AG04450 (cell line): ENCODE results near the gene IFNA1. TPM values are rescaled to one million over a fixed set of nuclear protein-coding genes. Genes with fewer than 3 reads are reported as not detected.

ENCODE experiments used
- CTCF ChIA-PET: fragments of 300-600, 350-600 bp; formaldehyde crosslinking; extraction: SDS; loops from one replicate; lab custom pipeline; 2022; ENCODE audit warnings: antibody characterized with exemption, inconsistent platforms; lab: Charles Lee
- POLR2A ChIA-PET: fragments of 350-600 bp; formaldehyde crosslinking; extraction: SDS; loops from one replicate; lab custom pipeline; 2021; ENCODE audit warnings: antibody characterized with exemption, inconsistent platforms; lab: Yijun Ruan, JAX
- DNase-seq: peaks from one replicate; pipeline ENCODE4 v3.0.0-alpha.2; 2011; ENCODE audit warnings: low read depth, low spot score
- H3K27ac ChIP-seq: one replicate; pipeline ENCODE4 v1.5.1; 2012; ENCODE audit warnings: low read depth, low read length, control low read depth
- H3K27me3 ChIP-seq: one replicate; pipeline ENCODE4 v1.6.0; 2012; ENCODE audit warnings: low read length; ENCODE audit not compliant: control insufficient read depth, insufficient read depth
- H3K4me3 ChIP-seq: 2 replicates; pipeline ENCODE4 v1.5.1; 2011; ENCODE audit warnings: mild to moderate bottlenecking, low read depth, low read length, control low read depth
- H3K9me3 ChIP-seq: 2 replicates; pipeline ENCODE4 v1.5.1; 2012; ENCODE audit warnings: low read length; ENCODE audit not compliant: control insufficient read depth, insufficient read depth
- CTCF ChIP-seq: IDR thresholded peaks from 2 replicates; pipeline ENCODE4 v1.5.1; 2011; ENCODE audit warnings: low read depth, low read length, control low read depth, inconsistent platforms
- polyA plus RNA-seq: library from polyadenylated mRNA; depleted of rRNA; stranded (reverse); fragments of >200 nt; gene quantifications from 2 replicates; pipeline ENCODE4 v1.2.3, GENCODE V29; 2011

IFNA1 gene
- polyA plus RNA-seq, 1 experiment = not detected

GRCh38 chr9:21412107-21412506 is 28.1 kb upstream of the IFNA1 start:
- ChIA-PET CTCF (interaction anchor here (1.3 kb wide), 1 partner anchor 86 kb away, joined by 4 read pairs; no protein-coding TSS in a partner anchor), POLR2A (no interaction called here)
- Histone ChIP-seq H3K27me3 (peaks cover 6% of the 10 kb centered on the region), H3K9me3 (no peaks in the 10 kb centered on the region), H3K27ac (no peak overlapping the region), H3K4me3 (no peak overlapping the region)
- TF ChIP-seq CTCF = no peak
- no peak for DNase-seq

- TF ChIP-seq CTCF = no peak
- Histone ChIP-seq H3K9me3 (no peaks in the 10 kb centered on the region), H3K4me3 (no peak overlapping the region), H3K27me3 (peaks cover 6% of the 10 kb centered on the region), H3K27ac (no peak overlapping the region)
- ChIA-PET POLR2A (no interaction called here), CTCF (interaction anchor here (1.3 kb wide), 1 partner anchor 87 kb away, joined by 4 read pairs; no protein-coding TSS in a partner anchor)
- DNase-seq = no peak
Measured at GRCh38 chr9:21413151-21413550, 27.1 kb upstream of the IFNA1 start.

GRCh38 chr9:21413624-21414023 is 26.6 kb upstream of the IFNA1 start:
- POLR2A ChIA-PET = no interaction called here
- Histone ChIP-seq H3K27ac (no peak overlapping the region), H3K4me3 (no peak overlapping the region), H3K27me3 (peaks cover 6% of the 10 kb centered on the region), H3K9me3 (no peaks in the 10 kb centered on the region)
- peak; percentile 35 for TF ChIP-seq CTCF
- no peak for DNase-seq
- CTCF ChIA-PET = no interaction called here

GRCh38 chr9:21414220-21414940 is 25.9 kb upstream of the IFNA1 start:
- ChIA-PET CTCF (interaction anchor here (1.1 to 1.6 kb wide), 2 partner anchors 23 to 96 kb away, joined by 3 to 5 read pairs; no protein-coding TSS in a partner anchor), POLR2A (no interaction called here)
- DNase-seq = no peak
- H3K27ac ChIP-seq = no peak overlapping the region
- peaks cover 6% of the 10 kb centered on the region for H3K27me3 ChIP-seq
- H3K9me3 ChIP-seq = no peaks in the 10 kb centered on the region
- no peak for TF ChIP-seq CTCF
- no peak overlapping the region for H3K4me3 ChIP-seq
